GM10847 (cell line): ENCODE results near the gene GAREM1.

Source experiments
- POLR2A ChIP-seq: IDR thresholded peaks from 2 replicates; pipeline ENCODE4 v1.6.1; 2011; ENCODE audit not compliant: insufficient read length; ENCODE audit errors: extremely low read depth

Gene GAREM1

GRCh38 chr18:32470714-32471633, at the start of gene GAREM1:
Gene GAREM1, minus strand, starts transcription at chr18:32470882. Its CDS starts 454 bp downstream, at chr18:32470428.
- no peak for TF ChIP-seq POLR2A

GRCh38 chr18:32511147-32511546, 40.5 kb upstream of the GAREM1 start:
- no peak for TF ChIP-seq POLR2A

GRCh38 chr18:32509111-32509510, 38.4 kb upstream of the GAREM1 start:
- TF ChIP-seq POLR2A = no peak

GRCh38 chr18:32507093-32507492, 36.4 kb upstream of the GAREM1 start:
- TF ChIP-seq POLR2A = no peak

GRCh38 chr18:32502014-32502413, 31.3 kb upstream of the GAREM1 start:
- no peak for TF ChIP-seq POLR2A

- no peak for TF ChIP-seq POLR2A
Measured at GRCh38 chr18:32483002-32483401, 12.3 kb upstream of the GAREM1 start.

GRCh38 chr18:32482117-32482516, 11.4 kb upstream of the GAREM1 start:
- no peak for TF ChIP-seq POLR2A

GRCh38 chr18:32480581-32480980, 9.9 kb upstream of the GAREM1 start:
- TF ChIP-seq POLR2A = no peak

GRCh38 chr18:32478807-32479206, 8.1 kb upstream of the GAREM1 start:
- no peak for TF ChIP-seq POLR2A

- TF ChIP-seq POLR2A = no peak
Measured at GRCh38 chr18:32478317-32478716, 7.6 kb upstream of the GAREM1 start.

- TF ChIP-seq POLR2A = no peak
Measured at GRCh38 chr18:32476106-32476505, 5.4 kb upstream of the GAREM1 start.

- no peak for TF ChIP-seq POLR2A
Measured at GRCh38 chr18:32473325-32473724, 2.6 kb upstream of the GAREM1 start.

GRCh38 chr18:32472841-32473240, 2.2 kb upstream of the GAREM1 start:
- no peak for TF ChIP-seq POLR2A

- TF ChIP-seq POLR2A = no peak
Measured at GRCh38 chr18:32470460-32470713, 295 bp downstream of the GAREM1 start.

- no peak for TF ChIP-seq POLR2A
Measured at GRCh38 chr18:32469691-32470459, 807 bp downstream of the GAREM1 start.

GRCh38 chr18:32469190-32469651, 1.5 kb downstream of the GAREM1 start:
- no peak for TF ChIP-seq POLR2A

GRCh38 chr18:32468147-32468845, 2.4 kb downstream of the GAREM1 start:
- TF ChIP-seq POLR2A = no peak
